SIG-M5 (cell line): ENCODE results near the gene MBOAT1.

ENCODE experiments used
- DNase-seq: peaks from one replicate; lab custom pipeline; 2025; lab: John Stamatoyannopoulos, UW

MBOAT1 gene

DNA sequence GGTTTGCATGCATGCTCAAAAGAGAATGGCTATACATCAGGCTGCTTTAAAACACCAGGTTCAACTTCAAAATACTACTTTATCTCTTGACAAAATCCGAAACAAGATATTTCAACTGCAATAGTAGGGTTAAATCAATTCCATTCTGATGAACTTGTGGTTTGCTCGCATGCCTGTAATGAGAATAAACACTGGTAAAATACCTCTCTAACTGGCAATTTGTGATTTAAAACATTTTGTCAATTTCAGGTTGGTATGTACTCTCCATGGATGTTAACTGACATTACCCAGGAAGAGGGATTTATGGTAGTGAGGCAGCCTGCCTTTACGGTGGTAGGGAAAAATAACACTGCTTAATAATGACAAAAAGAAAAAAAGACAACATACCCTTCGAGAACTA lies 74.4 kb downstream of the MBOAT1 start:
- no peak for DNase-seq

DNA sequence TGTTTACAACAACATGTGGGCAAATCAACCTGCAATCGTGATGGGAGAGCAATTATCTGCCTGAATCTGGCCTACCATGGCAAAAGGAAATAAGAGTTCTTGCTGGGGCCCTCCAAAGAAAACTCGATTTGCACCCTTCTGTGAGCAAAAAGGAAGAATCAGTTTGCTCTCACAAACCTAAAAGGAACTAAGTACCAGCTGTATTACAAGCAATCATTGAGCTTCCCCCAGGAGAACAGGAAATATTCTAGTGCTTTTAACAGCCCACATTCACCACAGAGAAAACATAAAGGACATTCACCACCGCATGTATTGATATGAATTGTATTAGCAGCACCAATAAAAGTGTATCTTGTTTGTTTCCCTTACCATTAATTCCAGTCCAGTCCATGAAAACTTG lies 75.0 kb downstream of the MBOAT1 start:
- no peak for DNase-seq

DNA sequence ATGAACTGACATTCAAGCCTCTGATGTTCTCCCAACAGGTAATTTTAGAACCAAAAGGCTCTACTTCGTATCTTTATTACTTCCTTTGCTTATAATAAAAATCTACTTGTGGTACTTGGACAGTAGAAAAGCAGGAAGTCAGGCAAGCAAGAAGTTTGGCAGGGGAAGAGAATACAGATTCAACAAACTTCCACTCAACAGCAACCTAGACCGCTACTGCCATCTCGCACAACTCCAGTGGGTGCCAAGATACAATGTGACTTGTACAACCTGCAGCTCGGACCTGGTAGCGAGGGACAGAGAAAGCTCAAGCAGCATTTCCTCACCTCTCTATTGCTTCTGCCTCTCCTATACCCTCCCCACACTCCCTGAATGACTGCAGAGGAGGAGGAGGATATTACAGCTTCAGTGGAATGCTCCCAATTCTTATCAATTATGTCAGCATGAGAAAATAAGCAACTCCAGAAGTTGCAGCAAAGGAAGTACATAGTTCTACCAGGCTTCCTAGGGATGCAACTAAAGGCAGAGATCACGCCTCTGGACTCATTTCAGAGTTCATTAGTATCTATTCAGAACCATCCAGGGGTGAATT lies 76.5 kb downstream of the MBOAT1 start:
- DNase-seq = no peak

DNA sequence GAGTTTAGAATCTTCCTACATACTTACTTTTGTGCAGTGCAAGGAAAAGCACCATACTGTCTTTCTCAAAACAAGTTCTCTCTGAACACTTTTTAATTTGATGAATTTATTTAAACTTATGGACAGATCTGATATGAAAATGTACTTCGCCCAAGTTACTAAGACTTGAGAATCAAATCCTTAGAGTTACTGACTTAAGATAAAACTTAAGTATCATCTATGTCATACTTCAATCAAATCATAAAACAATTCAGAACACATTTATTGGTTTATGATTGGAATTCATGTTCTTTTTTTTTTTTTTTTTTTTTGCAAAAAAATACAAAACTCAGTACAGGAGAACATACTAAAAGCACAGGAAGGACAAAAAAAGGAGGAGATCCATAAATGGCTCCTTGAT lies 77.7 kb downstream of the MBOAT1 start:
- no peak for DNase-seq

DNA sequence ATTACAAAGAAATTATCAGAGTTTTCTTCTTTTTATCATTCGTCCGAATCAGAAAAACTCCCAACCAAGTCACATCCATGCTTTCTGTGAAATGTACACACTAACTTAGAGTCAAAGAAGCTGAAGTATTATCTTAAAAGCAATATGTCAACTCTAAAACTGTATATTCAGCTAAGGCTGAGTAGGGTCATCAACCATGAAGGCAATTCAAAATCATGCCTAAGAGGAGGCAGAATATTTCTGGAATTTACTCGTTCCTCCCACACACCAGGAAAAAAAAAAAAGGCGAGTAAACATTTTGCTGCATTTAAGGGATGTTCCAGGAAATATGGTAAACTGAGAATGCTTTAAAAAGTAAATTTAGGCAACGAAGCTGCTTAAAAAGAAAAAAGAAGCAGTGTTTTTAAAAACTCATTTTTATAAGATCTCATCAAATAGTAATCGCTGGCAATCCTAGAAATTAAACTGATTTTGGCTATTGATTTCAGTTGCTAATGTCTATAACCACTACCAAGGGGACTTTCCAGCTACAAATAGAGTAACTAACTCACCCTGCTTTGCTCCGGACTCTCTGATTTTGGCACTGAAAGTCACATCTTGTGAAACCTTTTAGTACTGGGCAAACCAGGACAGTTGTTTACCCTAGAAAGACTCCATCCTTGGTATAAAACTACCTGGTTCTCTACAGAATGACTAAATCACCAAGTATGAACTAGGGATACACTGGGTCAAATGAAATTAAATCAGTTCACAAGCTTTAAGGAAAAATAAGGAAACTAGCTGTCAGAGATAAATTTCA lies 82.8 kb downstream of the MBOAT1 start:
- no peak for DNase-seq

DNA sequence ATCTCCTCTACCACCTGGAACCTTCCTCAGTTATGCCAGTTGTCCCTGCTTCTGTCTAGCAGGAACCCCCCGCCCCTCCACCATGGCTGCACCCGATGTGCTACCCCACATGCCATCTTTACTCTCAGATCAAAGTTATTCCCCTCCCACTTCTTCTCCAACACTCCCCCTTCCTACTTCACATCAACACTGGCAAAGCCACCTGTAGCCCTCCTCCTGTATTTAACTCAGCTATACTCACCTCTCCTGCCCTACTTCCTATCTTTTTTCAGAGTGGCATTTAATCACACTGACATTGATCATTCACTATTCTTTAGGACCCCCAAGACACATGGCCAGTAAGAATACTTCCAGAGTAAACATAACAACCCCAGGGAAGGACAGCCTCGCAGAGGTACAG lies 84.3 kb downstream of the MBOAT1 start:
- DNase-seq = no peak

DNA sequence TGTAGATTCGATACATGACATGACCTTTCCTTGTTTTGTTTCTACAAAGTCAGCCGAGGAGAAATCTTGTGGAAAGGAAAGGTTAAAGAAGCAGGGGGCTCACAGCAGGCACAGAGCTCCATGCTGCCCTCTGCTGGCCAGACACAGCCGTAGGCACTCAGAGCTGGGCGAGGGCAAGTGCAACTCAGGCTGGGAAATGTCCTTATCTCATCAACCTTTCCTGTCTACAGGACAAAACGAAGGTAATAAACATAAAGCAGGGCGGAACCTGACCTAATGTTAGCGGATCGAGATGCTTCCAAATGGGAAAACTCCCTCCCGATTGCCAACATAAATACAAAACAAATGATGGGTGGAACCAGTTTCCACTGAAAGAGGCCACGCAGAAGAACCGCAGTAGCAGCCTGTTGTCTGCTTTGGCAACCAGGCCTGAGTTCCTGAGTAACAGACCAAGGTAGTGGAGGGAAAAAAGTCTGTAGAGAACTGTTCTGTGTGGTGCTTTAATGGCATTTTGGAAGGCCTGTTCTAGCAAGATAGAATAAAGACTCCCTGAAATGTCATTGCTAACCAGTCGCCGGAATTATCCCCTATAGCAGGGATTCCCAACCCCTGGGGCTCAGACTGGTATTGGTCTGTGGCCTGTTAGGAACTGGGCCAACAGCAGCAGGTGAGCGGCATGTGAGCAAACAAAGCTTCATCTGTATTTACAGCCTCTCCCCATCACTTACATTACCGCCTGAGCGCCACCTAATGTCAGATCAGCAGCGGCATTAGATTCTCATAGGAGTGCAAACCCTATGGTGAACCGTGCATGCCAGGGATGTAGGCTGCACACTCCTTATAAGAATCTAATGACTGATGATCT lies 85.2 kb downstream of the MBOAT1 start:
- DNase-seq = no peak

DNA sequence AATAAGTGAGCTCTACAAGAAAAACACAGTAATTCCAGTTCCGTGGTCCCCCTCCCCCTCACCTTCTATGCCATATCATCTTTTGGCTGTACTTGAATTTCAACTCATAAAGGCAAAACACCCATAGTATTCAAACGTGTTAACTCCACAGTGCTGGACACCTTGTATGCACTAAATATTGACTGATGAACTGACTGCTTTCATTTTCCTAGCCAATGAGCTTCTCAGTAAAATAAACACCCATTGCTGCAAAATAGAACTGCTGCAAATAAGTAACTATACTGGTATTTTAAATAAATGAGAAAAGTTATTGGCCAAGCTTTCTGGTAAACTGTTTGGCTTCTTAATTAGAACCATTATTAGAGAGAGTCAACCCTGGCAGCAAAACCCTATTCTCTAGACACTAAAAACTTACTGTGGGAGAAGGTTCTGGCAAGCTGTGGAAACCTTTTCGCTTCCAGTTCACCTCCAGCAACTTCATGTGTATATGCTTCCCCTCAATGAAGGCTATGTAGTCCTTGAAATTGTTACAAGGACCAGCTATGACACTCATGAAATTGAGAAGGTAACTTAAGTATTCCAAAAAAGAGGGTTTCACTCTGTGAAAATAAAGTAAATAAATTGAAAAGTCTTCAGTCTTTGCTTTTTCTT lies 86.0 kb downstream of the MBOAT1 start:
- DNase-seq = no peak

DNA sequence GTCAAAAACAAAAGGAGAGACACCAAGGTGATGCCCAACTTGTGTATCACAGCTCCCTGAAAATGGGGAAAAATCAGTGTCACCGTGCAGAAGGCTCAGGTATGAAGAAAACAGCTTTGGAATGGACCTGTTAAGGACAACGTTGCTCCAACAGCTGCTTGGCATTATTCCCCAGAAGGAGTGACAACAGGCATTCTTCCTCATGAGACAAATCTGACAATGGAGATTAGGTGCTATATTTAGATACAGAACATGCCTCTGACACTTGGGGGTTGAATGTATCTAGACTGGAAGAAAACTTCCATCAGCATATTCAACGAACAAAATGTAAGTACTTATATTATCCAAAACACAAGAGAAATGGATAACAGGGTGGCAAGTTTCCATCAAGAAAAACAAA lies 87.7 kb downstream of the MBOAT1 start:
- no peak for DNase-seq

DNA sequence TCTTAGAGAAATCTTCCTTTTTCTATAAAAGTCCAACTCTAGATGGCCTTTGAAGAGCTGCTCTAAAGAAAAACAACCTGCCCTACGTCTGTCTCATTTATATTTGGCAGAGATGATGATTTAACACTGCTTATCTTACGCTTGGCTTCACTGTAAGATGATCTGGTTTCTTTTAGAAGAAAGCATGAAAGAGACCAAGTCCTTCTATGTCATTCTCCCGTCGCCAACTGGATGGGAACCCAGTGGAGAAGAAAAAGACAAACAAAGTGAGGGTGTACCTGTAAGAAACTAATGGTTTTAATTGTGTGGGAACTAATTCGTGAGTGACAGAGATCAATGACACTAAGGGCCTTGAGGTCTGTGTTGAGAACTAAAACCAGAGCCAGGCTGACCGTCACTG lies 92.8 kb downstream of the MBOAT1 start:
- no peak for DNase-seq

DNA sequence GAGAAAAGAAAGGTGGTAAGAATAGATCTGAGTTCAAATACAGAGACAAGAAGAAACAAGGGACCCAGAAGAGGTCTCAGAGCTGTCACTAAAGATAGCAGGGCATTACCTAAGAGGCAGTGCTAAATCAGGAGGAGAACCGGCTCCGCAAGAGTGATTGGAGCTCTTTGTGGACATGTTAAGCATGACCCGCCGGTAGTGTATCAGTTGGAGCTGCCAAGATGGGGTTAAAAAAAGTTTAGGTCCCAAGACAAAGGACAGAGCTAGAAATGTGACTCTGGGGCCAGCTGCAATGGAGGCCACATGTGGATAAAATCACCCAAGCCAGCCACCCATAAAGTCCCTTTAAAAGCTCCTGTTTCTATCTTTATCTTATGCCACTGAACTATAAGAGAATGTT lies 93.4 kb downstream of the MBOAT1 start:
- DNase-seq = no peak

DNA sequence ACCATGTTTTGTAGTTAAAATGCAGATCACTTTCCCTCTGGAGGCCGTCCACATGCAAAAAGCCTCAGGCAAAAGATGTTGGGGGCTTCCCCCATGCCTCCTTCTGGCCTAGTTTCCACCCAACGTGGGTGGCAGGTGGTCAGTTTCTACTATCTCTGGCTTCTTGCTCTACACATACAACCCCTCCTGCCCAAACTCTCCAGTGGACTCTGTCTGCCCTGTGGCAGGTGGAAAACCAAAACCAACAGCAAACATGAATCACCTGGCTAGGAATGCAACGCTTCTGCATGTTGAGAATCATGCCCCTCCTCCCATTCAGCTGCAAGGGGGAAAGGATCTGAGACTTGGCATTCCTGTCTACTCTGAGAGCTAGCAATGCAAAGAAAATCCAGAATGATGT lies 94.8 kb downstream of the MBOAT1 start:
- no peak for DNase-seq

DNA sequence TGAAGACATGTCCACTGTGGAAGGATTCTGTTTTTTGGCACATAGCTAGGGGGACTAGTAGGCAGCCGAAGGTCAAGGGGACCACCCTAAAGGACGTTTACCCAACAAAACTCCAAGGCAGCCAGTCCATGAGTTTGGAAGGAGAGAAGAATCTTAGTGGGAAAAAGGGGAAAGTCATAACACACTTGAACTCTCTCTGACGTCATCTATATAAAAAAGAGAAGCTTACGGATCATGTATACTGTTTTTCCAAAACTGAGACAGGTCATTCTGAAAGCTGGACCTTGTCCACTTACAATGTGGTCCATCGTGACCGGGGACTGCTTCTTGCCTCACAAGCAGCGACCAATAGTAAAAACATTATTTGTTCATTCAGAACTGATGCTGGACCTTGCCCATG lies 95.5 kb downstream of the MBOAT1 start:
- no peak for DNase-seq

DNA sequence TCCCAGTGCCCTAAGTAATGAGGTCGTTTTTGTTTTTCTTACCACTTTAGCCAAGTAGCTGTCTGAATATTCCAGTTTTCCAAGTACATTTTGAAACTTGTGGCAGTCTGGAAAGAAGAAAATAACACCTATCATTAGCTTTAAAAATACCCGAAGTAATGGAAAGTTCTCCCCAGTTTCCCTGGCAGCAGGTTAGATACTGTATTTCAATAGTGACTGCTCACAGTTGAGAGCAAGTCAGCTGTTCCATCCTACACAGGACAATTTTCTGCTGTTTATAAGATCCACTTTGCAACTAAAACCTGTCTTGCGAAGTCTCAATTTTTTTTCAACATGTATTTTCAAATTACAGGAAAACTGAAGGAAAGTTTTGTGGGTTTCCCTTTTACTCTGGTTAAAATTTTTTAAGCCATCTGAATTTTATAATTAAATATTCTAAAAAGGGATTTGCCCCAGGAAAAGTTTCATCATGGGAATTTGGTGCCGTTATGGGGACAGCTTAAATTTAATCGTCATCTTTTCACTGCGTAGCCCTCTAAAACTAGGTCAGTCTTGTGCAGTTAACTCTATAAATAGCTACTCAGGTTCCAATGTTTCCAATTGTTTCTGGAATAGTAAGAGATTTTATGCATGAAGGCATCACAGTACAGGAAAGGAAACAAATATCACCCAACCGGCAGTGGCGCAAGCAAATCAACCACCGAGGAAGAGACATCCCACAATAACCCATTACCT lies 96.9 kb downstream of the MBOAT1 start:
- no peak for DNase-seq

DNA sequence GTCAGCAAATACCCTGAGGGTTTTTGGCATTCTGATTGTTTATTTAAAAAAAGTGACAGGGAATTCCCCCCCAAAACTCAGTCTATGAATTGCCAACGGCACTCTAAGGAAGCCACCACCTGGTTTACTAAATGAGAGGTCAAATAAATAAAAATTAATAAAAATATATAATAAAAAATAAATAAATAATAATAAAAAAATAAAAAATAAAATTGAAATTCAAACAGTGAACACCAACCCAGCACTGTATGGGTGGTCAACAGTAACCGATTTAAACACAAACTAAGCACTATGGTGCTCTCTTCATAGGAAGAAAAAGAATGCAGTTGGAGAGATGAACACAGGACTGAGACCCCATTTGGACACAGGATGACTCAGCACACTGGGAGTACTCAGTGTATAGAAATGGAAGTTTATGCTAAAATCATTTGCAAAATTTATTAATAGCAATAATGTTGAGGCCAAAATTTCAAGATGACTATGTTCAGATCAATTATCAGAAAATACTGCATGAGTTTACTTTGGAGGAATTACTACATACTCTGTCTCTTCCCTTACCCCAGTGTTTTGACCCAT lies 98.5 kb downstream of the MBOAT1 start:
- DNase-seq = no peak

DNA sequence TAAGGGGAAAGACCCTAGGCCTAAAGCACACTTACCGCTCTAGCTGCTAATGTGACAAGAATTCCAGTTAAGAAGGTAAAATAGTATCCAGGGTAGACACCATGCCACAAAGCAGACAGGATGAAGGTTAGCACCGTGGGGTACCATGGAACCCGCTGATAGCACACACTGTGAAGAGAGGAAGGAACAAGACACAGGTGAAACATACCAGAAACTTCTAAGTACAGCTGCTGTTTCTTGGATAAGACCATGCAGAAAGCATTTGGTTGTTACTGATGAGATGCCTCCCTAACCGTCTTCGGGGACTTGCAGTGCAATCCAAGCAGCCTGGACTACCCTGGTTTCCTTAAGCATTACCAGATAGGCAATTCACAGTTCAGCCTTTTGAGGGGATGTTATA lies 99.4 kb downstream of the MBOAT1 start:
- DNase-seq = no peak

DNA sequence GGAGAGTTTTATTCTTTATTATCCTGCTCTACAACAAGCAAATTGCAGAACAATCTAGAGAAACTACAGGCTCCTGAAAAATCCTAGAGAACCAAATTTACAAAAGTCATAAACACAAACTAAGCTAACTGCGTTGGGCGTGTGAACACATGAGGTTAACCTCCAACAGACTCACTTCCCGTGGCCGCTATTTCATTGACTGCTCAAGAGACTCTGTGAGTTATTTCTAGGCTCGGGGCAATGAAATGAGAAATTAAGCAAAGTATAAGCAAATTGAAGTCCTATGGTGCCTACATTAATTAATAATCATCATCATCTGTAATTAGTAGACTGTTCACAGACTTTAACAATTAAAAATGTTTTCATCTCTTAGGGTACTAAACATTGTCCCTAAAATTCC lies 100.0 kb downstream of the MBOAT1 start:
- no peak for DNase-seq

DNA sequence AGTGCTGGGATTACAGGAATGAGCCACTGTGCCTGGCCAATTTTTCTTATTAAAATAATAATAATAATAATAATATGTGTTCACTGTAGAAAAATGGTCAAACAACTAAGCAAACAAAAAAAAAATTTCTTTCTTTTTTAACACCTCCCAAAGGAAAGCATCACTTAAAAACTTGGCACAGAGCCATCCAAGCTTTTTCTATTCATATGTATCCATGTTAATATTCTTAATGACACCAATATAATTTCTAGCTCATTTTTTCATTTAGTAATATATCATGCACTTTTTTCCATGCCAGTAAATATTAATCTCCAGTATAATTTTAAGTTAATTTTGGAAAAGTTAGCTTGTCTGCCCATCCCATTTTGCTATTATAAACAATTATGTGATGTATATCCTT lies 101.8 kb downstream of the MBOAT1 start:
- DNase-seq = no peak

DNA sequence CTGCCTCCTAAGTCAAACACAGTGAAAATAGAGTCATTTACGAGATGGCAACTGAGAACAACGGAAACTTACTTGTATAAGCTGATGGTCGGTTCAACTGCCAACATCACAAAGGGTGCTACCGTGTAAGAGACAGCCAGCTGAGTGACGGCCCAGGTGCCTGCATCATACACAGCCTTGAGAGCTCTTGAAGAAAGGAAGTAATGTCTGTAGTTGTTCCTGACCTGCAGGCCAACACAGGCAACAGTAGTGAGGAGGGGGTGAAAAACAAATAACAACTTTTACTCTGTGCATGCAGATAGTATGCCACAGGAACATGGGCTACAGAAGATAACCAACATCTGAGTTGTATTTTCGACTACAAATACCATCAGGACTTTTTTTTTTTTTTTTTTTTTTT lies 102.7 kb downstream of the MBOAT1 start:
- DNase-seq = no peak

DNA sequence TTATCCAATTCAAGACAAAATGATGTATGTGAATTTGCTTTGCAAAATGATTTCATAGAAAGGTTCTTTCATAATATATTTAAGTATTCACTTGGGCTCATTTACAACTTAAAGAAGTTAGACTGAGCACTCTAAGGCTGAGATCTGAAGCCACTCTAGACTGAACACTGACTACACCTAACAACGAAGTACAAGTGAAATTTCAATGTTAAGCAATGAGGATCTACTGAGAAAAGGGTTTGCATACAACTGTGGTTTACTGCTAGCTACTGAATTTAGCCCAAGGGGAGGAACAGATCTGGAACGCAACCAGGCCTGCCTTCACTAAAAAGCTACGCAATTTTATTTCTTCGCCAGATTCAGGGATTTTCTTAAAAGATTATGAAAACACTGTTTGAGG lies 106.4 kb downstream of the MBOAT1 start:
- no peak for DNase-seq

DNA sequence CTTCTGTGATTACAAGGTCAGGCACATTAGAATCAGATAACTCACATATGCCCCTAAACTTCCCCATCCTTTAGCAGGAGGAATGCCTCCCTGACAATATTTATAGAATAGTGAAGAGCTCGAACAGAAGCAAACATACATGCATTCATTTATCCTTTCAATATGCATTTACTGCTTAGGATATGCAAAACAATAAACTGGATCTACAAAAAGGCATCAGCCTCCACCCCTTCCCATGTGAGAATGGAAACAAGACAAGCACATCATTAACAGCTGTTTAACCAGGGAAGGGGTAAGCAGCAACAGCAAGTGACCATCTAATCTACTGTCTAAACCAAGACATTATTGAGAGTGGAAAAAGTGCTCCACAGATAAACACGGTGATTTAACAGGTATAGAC lies 107.6 kb downstream of the MBOAT1 start:
- no peak for DNase-seq
